GM21515 (cell line): ENCODE results near the gene KERA.

Source experiments
- ATAC-seq: cut with Tn5 transposase; IDR thresholded peaks from one replicate; pipeline ENCODE4 v1.9.1; 2021; ENCODE audit not compliant: unreplicated experiment

The KERA gene

DNA sequence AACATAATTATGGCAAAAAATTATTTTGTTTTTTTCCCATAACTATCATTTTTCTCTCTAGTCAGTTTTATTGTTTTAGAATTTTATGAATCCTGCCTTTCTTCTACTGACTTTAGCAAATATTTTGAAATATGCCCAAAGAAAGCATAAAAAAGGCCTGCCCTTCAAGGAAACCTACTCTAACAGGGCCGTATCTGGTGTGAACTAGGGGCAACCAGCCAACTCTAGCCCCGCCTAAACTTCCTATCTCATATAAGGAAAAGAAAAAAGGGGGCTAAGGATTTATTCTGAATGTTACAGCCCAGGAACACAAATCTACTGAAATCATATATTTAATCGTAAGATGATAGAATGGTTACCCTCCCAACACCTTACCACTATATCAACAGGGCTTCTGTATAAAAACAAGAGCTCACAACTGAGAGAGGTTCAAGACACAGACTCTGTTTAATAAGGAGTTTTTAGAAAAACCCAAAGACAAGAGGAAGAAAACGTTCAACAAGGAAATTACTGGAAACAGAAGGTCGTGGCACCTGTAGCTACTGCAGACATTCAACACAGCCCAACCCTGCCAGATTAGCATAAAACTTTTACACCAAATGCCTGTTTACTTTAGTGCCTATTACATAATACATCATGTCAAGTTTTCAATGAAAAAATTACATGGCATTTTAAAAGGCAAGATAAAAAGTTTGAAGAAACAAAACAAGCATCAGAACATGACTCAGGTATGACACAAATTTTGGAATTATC, 40.1 kb downstream of the KERA start:
- ATAC-seq = no peak

DNA sequence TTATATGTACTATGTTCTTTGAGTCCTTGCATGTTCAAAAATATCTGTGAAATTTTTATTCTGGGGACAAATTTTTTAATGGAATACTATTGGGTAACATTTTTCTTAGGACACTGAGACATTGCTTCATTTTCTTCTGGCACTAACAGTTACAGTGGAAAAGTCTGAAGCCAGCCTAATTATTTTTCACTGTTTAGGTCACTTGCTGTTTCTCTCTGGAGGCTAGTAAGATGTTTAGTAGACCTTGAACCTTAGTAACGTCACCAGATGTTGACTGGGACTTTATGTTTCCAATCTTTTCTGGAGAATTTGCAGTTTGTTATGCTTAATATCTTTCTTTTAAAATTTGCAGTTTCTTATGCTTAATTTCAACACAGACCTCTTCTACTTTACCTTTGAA, 40.8 kb downstream of the KERA start:
- no peak for ATAC-seq

DNA sequence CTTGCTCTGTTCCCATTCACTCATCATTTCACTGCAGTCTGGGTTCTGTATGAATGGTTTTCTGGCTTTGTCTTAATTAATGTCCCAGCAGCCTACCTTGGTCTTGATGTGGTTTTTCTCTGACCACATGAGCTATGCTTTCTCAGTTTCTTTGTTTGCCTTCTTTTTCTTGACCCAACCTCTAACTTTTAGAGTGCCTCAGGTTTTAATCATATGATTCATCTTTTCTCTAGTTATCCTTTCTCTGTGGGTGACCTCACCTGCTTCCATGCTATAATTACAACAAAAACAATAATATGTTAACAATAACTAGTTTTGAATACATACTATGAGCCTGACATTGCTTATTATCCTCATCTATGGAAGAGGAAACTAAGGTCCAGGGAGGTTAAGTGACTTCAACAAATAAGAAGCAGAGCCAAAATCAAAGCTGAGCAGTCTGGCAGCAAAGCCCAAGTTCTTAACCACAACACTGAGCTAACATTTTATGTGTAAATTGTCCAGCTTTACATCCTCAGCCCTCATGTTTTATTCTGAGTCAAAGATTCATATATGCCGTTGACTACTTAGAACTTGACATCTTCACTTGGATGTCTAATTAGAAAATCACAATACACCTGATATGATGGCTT, 48.4 kb downstream of the KERA start:
- ATAC-seq = peak; percentile 89

DNA sequence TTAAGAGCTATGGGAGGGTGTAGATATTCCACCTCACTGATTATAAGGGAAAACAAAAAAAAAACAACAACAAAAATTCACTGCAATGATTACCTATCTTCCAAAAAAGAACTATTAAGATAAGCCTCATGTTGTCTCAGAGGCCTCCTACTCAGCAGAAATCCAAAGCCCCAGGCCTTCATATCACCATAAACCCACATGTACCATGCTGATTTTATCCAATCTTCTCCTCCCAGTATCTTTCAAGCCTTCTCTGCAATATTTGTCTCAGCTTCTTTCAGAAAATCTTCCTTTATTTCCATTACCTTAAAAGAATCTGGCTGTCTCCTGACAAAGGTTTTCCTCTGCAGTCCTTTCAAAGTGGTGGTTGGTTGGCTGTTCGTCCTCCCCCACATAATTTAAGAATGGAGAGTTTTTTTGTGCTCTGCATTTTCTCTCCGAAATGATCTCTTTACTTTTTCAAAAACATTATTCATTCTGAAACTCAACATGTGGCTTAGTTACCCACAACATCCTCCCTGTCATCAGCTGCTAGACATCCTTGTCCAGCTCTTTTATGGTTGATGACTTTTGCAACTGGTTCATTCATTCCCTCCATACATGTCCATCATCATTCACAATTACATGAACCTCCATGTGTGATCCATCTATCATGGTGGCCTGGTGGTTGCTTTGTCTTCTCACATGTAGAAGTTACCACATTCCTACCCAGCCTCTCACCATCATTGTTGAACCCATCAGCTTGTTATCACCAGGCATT, 50.1 kb downstream of the KERA start:
- ATAC-seq = peak; percentile 69

DNA sequence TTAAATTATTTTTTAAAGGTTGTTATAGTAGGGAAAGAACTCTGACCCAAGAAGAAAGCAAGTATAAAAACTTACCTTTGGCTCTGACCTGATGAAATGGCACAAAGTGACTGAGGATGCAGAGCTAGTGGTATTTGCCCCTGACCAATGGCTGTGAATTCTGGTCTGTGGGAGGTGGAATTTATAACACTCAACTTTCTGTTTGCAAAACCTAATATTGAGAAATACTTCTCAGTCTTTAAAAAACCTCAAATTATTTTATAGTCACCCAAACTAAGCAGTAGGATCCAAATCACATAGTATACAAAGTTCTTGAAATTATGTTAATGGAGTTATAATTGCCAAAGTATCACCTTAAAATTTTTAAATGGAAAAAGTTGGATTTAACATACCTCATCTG, 53.0 kb downstream of the KERA start, which contains the start of gene EPYC:
TSS of gene EPYC (minus strand) at position 101 of the 400 bp plus-strand sequence. CDS start 2,407 bp downstream, outside the sequence.
- ATAC-seq = no peak

DNA sequence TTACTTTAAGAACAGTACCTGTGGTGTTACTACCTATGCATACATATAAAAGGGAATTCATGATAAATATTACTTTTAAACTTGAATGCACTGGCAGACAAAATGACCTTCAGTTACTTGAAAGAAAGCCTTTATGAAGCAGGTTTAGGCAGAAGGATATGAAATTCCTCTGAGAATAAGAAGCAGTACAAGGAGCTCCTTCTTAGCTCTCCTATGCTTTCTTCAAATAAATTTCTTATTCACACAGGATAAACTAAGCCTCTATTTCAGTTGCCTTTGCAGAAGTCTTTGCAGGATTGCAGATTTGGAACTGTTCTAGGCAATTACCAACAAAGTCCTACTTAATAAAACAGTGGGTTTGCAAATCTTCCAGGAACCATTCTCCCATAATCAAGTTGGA, 54.1 kb downstream of the KERA start:
- no peak for ATAC-seq

DNA sequence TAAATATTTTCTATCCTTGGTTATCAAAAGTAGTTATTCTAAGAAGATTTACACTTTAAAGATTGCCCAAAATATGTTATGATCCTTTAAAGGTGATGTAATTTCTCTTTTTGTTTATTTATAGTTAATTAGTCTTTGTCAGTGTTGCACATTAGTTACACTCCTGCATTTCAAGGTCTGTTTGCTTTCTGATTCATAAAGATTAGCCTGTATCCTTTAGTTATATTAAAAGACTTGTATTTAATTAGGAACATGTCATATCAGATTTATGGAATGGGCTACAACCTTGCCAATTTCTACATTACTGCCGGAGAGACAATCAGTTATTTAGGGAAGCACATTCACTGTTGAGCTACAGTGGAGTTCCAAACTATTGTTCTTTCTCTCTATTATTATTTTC, 56.5 kb downstream of the KERA start:
- no peak for ATAC-seq
